Activated CD8-positive, alpha-beta memory T cell treated with anti-CD3 and anti-CD28 coated beads, Interleukin-2, amount 50 U/mL, for 1 hour (primary cell): Measurements from ENCODE around the gene ADGRG2.

ENCODE experiments used
- DNase-seq: peaks from one replicate; pipeline ENCODE4 v3.0.0-alpha.2; 2020; ENCODE audit errors: extremely low read depth

The ADGRG2 gene, protein sequence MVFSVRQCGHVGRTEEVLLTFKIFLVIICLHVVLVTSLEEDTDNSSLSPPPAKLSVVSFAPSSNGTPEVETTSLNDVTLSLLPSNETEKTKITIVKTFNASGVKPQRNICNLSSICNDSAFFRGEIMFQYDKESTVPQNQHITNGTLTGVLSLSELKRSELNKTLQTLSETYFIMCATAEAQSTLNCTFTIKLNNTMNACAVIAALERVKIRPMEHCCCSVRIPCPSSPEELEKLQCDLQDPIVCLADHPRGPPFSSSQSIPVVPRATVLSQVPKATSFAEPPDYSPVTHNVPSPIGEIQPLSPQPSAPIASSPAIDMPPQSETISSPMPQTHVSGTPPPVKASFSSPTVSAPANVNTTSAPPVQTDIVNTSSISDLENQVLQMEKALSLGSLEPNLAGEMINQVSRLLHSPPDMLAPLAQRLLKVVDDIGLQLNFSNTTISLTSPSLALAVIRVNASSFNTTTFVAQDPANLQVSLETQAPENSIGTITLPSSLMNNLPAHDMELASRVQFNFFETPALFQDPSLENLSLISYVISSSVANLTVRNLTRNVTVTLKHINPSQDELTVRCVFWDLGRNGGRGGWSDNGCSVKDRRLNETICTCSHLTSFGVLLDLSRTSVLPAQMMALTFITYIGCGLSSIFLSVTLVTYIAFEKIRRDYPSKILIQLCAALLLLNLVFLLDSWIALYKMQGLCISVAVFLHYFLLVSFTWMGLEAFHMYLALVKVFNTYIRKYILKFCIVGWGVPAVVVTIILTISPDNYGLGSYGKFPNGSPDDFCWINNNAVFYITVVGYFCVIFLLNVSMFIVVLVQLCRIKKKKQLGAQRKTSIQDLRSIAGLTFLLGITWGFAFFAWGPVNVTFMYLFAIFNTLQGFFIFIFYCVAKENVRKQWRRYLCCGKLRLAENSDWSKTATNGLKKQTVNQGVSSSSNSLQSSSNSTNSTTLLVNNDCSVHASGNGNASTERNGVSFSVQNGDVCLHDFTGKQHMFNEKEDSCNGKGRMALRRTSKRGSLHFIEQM

GRCh38 chrX:19121898-19122640 is at the start of gene ADGRG2:
TSS of gene ADGRG2 (minus strand) at chrX:19122468. CDS start at chrX:19068834, 53,634 bp downstream.
- DNase-seq = no peak

- DNase-seq = no peak
These were observed 46.3 kb upstream of the ADGRG2 start for GRCh38 chrX:19168609-19169008.

- no peak for DNase-seq
These were observed 40.6 kb upstream of the ADGRG2 start for GRCh38 chrX:19162851-19163250.

DNA sequence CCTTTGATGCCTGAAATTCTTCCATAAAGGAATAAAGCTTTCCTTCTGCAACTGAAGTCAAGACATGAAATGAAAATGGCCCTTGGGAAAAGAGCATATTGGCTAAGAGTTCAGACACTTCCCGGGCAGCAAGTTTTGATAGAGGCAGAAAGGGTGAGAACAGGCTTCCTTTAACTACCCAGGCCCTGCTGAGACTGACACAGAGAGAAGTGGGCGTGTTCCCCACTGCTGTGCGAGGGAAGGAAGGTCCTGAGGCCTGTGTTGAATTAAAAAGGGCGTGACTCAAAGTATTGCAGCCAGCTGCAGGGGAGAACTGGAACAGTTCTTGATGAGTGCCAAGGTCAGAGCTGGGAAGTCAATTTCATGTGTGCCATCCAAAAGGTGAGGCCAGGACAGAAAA is 33.9 kb upstream of the ADGRG2 start:
- DNase-seq = no peak

DNA sequence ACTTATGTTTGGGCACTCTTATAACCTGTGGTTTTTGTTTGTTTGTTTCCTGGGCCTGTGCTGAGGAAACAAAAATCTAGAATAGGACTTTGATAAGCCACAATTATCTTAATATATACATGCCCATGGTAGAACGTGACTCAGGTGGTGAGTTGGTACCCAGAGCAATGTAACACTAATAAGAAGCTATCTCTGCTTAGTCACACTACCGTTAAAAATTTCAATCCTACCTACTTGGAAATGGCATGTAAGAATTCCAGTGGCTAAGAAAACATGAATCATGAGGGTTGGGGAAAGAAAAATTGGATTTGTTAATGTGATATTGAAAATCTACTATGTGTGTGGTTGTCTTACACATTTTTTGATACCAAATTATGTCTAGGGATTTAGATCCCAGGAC is 30.5 kb upstream of the ADGRG2 start:
- no peak for DNase-seq

DNA sequence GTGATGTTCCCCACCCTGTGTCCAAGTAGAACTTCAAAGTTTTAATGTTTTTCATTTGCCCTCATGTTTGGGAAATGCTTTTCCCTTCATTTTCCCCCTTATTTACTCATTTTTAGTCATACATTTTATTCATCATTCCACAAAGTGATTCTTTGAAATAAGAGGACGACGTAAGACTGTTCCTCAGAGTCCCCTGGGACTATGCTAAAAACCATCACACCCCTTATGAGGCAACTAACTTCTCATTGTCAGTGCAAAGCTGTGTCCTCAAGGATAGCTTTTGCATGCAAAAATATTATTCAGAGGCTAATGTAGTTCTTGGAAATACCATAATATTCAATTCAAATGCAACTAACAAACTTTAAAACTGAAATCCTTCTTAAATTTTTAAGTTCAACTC is 14.8 kb upstream of the ADGRG2 start:
- no peak for DNase-seq

GRCh38 chrX:19133784-19134183 is 11.5 kb upstream of the ADGRG2 start:
- DNase-seq = no peak

DNA sequence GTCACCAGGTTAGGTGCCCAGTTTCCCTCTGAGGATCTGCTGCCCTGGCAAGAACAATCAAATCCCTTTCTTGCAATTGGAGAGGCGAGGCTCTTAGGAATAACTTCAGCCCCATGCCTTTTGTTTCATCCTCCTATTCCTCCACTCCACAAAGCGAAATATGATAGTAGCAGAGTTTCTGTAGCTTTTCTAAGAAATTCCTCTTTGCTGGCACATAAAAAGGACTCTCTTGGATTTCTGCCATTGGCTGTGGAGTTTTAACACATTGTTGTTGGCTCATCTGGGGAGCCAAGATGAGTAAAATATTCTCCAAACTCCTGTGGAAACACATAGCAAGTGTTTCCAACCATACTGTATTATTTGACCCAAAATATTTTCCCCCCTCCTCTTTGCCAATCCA is 11.0 kb upstream of the ADGRG2 start:
- no peak for DNase-seq

GRCh38 chrX:19130628-19131027 is 8.4 kb upstream of the ADGRG2 start:
- no peak for DNase-seq

DNA sequence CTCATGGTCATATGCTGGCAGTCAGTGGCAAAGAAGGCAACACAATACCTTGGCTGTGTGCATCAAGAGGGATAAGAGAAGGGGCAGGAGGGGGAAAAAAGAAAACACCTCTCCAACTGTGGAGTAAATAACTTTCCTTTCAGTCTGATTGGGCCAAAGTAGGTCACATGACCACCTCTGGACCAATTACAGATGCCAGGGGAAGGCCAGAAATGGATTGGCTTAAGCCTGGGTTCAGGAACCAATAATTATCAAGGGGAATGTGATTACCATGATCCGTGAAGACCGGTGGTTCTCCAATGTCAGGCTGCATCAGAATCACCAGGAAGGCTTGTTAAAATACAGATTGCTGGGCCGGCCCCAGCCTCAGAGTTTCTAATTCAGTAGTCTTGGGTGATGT is 7.4 kb upstream of the ADGRG2 start:
- no peak for DNase-seq

GRCh38 chrX:19127649-19128168 is 5.4 kb upstream of the ADGRG2 start:
- DNase-seq = no peak

DNA sequence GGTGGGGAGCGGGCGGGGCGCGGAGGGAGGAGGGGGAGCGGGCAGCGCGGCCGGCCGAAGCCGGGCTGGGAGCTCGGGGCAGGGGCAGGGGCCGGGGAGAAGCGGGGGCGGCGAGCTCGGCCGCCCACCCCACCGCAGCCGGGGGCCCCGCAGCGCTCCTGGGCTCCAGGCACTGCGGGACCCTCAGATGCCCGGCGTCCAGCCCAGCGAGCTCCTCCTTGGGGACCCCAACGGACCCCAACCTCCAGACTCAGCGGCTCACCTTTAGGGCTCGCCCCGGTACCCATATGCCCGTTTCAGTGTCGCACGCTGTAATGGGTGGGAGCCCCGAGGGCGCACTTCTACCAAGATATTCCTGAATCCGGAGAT is 357 bp upstream of the ADGRG2 start:
- no peak for DNase-seq

- no peak for DNase-seq
These were observed 802 bp downstream of the ADGRG2 start for GRCh38 chrX:19121466-19121865.

DNA sequence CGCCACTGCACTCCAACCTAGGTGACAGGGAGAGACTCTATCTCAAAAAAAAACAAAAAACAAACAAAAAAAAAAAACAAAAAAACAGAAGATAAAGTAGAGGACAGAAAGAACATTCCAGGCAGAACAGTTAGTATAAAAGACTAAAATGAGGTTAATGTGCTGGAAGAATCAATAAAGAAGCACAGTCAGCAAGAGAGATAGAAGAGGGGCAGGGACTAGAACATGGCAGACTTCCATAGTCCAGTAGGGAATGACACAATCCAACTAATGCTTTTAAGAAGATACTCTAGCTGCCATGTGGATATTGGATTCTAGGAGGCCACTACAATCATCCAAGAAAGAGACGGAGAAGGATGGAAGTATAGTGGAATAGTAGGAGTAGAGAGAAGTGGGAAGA is 11.6 kb downstream of the ADGRG2 start:
- DNase-seq = no peak

- DNase-seq = no peak
These were observed 15.2 kb downstream of the ADGRG2 start for GRCh38 chrX:19107035-19107434.

DNA sequence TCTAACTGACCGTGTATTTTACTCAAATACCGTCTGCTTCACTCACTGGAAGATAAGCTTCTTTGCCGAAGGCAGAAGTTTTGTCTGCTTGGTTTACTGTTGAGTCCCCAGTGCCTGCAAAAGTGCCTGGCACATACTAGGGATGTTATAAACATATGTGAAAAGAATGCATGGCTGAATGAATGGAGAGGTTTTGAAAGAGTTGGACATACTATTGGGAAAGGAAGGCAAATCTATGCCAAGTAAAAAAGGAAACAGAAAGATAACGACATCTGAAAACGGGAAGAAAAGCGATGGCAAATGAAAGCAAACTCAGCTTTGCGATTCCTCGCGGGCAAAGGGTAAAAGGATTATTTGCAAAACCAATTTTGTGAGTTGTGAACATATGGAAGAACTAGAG is 21.7 kb downstream of the ADGRG2 start:
- DNase-seq = no peak

GRCh38 chrX:19097553-19098283 is 24.6 kb downstream of the ADGRG2 start:
- no peak for DNase-seq

- DNase-seq = no peak
These were observed 25.7 kb downstream of the ADGRG2 start for GRCh38 chrX:19096586-19096985.

- DNase-seq = no peak
These were observed 27.6 kb downstream of the ADGRG2 start for GRCh38 chrX:19094654-19095053.

- no peak for DNase-seq
These were observed 30.7 kb downstream of the ADGRG2 start for GRCh38 chrX:19091596-19091995.

DNA sequence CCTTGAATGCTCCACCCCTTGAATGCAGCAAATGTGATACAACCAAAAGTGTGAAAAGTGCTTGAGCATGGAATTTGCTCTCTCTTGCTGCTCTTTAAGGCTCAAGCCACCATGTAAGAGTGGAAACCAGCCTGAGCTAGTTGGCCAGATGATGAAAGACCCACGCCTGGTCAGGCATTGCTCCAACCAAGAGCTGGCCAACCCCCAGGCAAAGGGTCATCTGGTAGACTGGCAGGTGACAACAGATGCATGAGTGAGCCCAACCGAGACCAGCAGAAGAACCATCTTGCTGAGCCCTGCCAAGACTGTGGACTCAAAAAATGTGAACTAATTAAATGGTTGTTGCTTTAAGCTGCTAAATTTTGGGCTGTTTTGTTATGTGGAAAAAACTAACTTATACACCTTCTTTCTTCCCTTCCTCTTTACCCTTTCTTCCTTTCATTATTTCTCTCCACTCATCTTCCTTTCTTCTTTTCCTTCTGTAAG is 32.7 kb downstream of the ADGRG2 start:
- no peak for DNase-seq
